ENCODE data around the gene EPS8. TPM values are rescaled to one million over a fixed set of nuclear protein-coding genes. Genes with fewer than 3 reads are reported as not detected.
"Not testable (repeated sequence)": the region's sequence is repeated elsewhere in the genome, so short reads cannot be mapped to it uniquely, and the experiment has no call there.

The EPS8 gene
- total RNA-seq, 5 donors from 2014 or later (not counting 1 experiment from before 2014, with no cell fraction given), result 0.91 to 3.8 (median 2.1) TPM

GRCh38 chr12:15769586-15769985 is 19.6 kb downstream of the EPS8 start:
- Mint-ChIP-seq H3K9me3 (no peaks in the 10 kb centered on the region), H3K36me3 (no peaks in the 10 kb centered on the region), H3K27me3 (no peaks in the 10 kb centered on the region), H3K4me3 (no peak overlapping the region), H3K4me1 (no peaks in the 10 kb centered on the region), H3K27ac (no peak overlapping the region)
- H3K9me3 ChIP-seq, result no peaks in the 10 kb centered on the region
- ChIA-PET CTCF (interaction anchor here in 1 of 2 donors (0.7 kb wide), 2 partner anchors 100 to 235 kb away, joined by 3 read pairs; no protein-coding TSS in a partner anchor), POLR2A (no interaction called here)
- H3K27me3 ChIP-seq (replicated peaks in 1 of 2; ENCODE audit: control insufficient read depth in 2 of 2, extremely low read depth in 1 of 2, insufficient read depth in 2 of 2, low read length in 1 of 2), result no peaks in the 10 kb centered on the region
- H3K4me1 ChIP-seq (ENCODE audit: control insufficient read depth in 1 of 2, extremely low read depth in 1 of 2, insufficient read depth in 2 of 2, low read length in 2 of 2), result no peaks in the 10 kb centered on the region
- H3K4me3 ChIP-seq (ENCODE audit: control insufficient read depth in 1 of 2, extremely low read depth in 1 of 2, low read length in 1 of 2), result no peak overlapping the region
- WGBS (ENCODE audit: insufficient coverage), result 80% methylated on average over 1 of the region's 3 CpGs
- no peak overlapping the region for H3K27ac ChIP-seq (ENCODE audit: low read length)
- no peak for DNase-seq
- no peak for ATAC-seq (replicated peaks in 1 of 4)
- no peaks in the 10 kb centered on the region for H3K36me3 ChIP-seq (ENCODE audit: control insufficient read depth in 2 of 2, extremely low read depth in 1 of 2, insufficient read depth in 1 of 2, low read length in 1 of 2)

DNA sequence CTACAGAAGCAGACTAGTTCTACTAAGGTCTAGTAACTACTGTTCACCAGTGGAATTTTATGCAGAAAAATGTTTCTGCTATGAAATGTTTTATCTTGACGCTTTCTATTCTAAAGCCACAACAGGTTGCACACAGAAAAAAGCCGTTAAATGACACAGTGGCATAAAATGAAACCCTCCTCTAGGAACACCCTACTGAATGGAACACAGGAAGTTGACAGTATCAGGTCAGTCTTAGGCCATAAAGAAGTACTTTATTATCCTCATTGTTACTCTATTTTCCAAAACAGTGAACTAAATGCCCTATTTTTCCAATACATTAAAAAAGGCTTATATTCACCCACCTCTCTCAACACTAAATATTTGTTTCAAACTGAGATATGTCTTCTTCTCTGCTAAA is 21.9 kb downstream of the EPS8 start:
- Mint-ChIP-seq H3K9me3 (no peaks in the 10 kb centered on the region), H3K27me3 (no peaks in the 10 kb centered on the region), H3K36me3 (no peaks in the 10 kb centered on the region), H3K4me1 (no peaks in the 10 kb centered on the region), H3K4me3 (no peak overlapping the region), H3K27ac (no peak overlapping the region)
- ChIA-PET POLR2A (no interaction called here), CTCF (no interaction called here)
- Histone ChIP-seq H3K4me1 (ENCODE audit: control insufficient read depth in 1 of 2, extremely low read depth in 1 of 2, insufficient read depth in 2 of 2, low read length in 2 of 2) (no peaks in the 10 kb centered on the region), H3K36me3 (ENCODE audit: control insufficient read depth in 2 of 2, extremely low read depth in 1 of 2, insufficient read depth in 1 of 2, low read length in 1 of 2) (no peaks in the 10 kb centered on the region), H3K4me3 (ENCODE audit: control insufficient read depth in 1 of 2, extremely low read depth in 1 of 2, low read length in 1 of 2) (no peak overlapping the region), H3K27me3 (replicated peaks in 1 of 2; ENCODE audit: control insufficient read depth in 2 of 2, extremely low read depth in 1 of 2, insufficient read depth in 2 of 2, low read length in 1 of 2) (no peaks in the 10 kb centered on the region), H3K27ac (ENCODE audit: low read length) (no peak overlapping the region), H3K9me3 (no peaks in the 10 kb centered on the region)
- no peak for ATAC-seq (replicated peaks in 1 of 4)
- 60% methylated on average over 1 of the region's 2 CpGs for WGBS (ENCODE audit: insufficient coverage)
- no peak for DNase-seq

GRCh38 chr12:15763328-15763727 is 25.9 kb downstream of the EPS8 start:
- POLR2A ChIA-PET, result no interaction called here
- DNase-seq, result no peak
- H3K27me3 ChIP-seq (replicated peaks in 1 of 2; ENCODE audit: control insufficient read depth in 2 of 2, extremely low read depth in 1 of 2, insufficient read depth in 2 of 2, low read length in 1 of 2), result no peaks in the 10 kb centered on the region
- Mint-ChIP-seq H3K9me3 (peaks cover 0 to 2% (median 0%) of the 10 kb centered on the region in 3 donors), H3K4me1 (peaks cover 0 to 7% (median 4%) of the 10 kb centered on the region in 3 donors), H3K27me3 (peaks cover 7 to 11% of the 10 kb centered on the region in 2 donors), H3K4me3 (no peak overlapping the region), H3K36me3 (no peaks in the 10 kb centered on the region), H3K27ac (no peak overlapping the region)
- no peaks in the 10 kb centered on the region for H3K9me3 ChIP-seq
- H3K4me3 ChIP-seq (ENCODE audit: control insufficient read depth in 1 of 2, extremely low read depth in 1 of 2, low read length in 1 of 2), result no peak overlapping the region
- ATAC-seq (replicated peaks in 1 of 4), result no peak
- no peaks in the 10 kb centered on the region for H3K36me3 ChIP-seq (ENCODE audit: control insufficient read depth in 2 of 2, extremely low read depth in 1 of 2, insufficient read depth in 1 of 2, low read length in 1 of 2)
- H3K27ac ChIP-seq (ENCODE audit: low read length), result no peak overlapping the region
- CTCF ChIA-PET, result no interaction called here
- 71% methylated on average over 1 of the region's 1 CpG for WGBS (ENCODE audit: insufficient coverage)
- H3K4me1 ChIP-seq (ENCODE audit: control insufficient read depth in 1 of 2, extremely low read depth in 1 of 2, insufficient read depth in 2 of 2, low read length in 2 of 2), result no peaks in the 10 kb centered on the region

GRCh38 chr12:15762162-15762561 is 27.0 kb downstream of the EPS8 start:
- H3K36me3 Mint-ChIP-seq; H3K9me3 ChIP-seq; H3K27ac Mint-ChIP-seq; H3K9me3 Mint-ChIP-seq; POLR2A ChIA-PET; H3K4me1 Mint-ChIP-seq; H3K4me3 Mint-ChIP-seq; H3K4me1 ChIP-seq (ENCODE audit: control insufficient read depth in 1 of 2, extremely low read depth in 1 of 2, insufficient read depth in 2 of 2, low read length in 2 of 2); H3K27me3 ChIP-seq (replicated peaks in 1 of 2; ENCODE audit: control insufficient read depth in 2 of 2, extremely low read depth in 1 of 2, insufficient read depth in 2 of 2, low read length in 1 of 2); ATAC-seq (replicated peaks in 1 of 4); CTCF ChIA-PET; H3K27ac ChIP-seq (ENCODE audit: low read length); H3K4me3 ChIP-seq (ENCODE audit: control insufficient read depth in 1 of 2, extremely low read depth in 1 of 2, low read length in 1 of 2); DNase-seq; H3K36me3 ChIP-seq (ENCODE audit: control insufficient read depth in 2 of 2, extremely low read depth in 1 of 2, insufficient read depth in 1 of 2, low read length in 1 of 2): not testable (repeated sequence)
- H3K27me3 Mint-ChIP-seq, result peaks cover 9 to 11% of the 10 kb centered on the region in 2 donors
- WGBS (ENCODE audit: insufficient coverage), result 100% methylated on average over 2 of the region's 7 CpGs

- H3K27ac Mint-ChIP-seq, result no peak overlapping the region
- ATAC-seq (replicated peaks in 1 of 4), result no peak
- Histone ChIP-seq H3K4me3 (ENCODE audit: control insufficient read depth in 1 of 2, extremely low read depth in 1 of 2, low read length in 1 of 2) (no peak overlapping the region), H3K27me3 (replicated peaks in 1 of 2; ENCODE audit: control insufficient read depth in 2 of 2, extremely low read depth in 1 of 2, insufficient read depth in 2 of 2, low read length in 1 of 2) (no peaks in the 10 kb centered on the region), H3K9me3 (no peaks in the 10 kb centered on the region), H3K27ac (ENCODE audit: low read length) (no peak overlapping the region), H3K36me3 (ENCODE audit: control insufficient read depth in 2 of 2, extremely low read depth in 1 of 2, insufficient read depth in 1 of 2, low read length in 1 of 2) (no peaks in the 10 kb centered on the region), H3K4me1 (ENCODE audit: control insufficient read depth in 1 of 2, extremely low read depth in 1 of 2, insufficient read depth in 2 of 2, low read length in 2 of 2) (no peaks in the 10 kb centered on the region)
- H3K4me1 Mint-ChIP-seq, result peaks cover 0 to 7% (median 4%) of the 10 kb centered on the region in 3 donors
- 74% methylated on average over 3 of the region's 7 CpGs for WGBS (ENCODE audit: insufficient coverage)
- no peaks in the 10 kb centered on the region for H3K36me3 Mint-ChIP-seq
- POLR2A ChIA-PET, result no interaction called here
- peaks cover 0 to 2% (median 0%) of the 10 kb centered on the region in 3 donors for H3K9me3 Mint-ChIP-seq
- H3K27me3 Mint-ChIP-seq, result peaks cover 20 to 21% of the 10 kb centered on the region in 2 donors
- no peak overlapping the region for H3K4me3 Mint-ChIP-seq
- CTCF ChIA-PET, result no interaction called here
- DNase-seq, result no peak
Measured at GRCh38 chr12:15757553-15758255, 31.5 kb downstream of the EPS8 start.

GRCh38 chr12:15756822-15757221 is 32.4 kb downstream of the EPS8 start:
- CTCF ChIA-PET, result interaction anchor here in 1 of 2 donors (0.6 kb wide), 1 partner anchor 32 kb away, joined by 4 read pairs; the partner anchor contains the start of gene EPS8
- Histone ChIP-seq H3K27ac (ENCODE audit: low read length) (no peak overlapping the region), H3K36me3 (ENCODE audit: control insufficient read depth in 2 of 2, extremely low read depth in 1 of 2, insufficient read depth in 1 of 2, low read length in 1 of 2) (no peaks in the 10 kb centered on the region), H3K4me3 (ENCODE audit: control insufficient read depth in 1 of 2, extremely low read depth in 1 of 2, low read length in 1 of 2) (no peak overlapping the region), H3K27me3 (replicated peaks in 1 of 2; ENCODE audit: control insufficient read depth in 2 of 2, extremely low read depth in 1 of 2, insufficient read depth in 2 of 2, low read length in 1 of 2) (no peaks in the 10 kb centered on the region), H3K4me1 (ENCODE audit: control insufficient read depth in 1 of 2, extremely low read depth in 1 of 2, insufficient read depth in 2 of 2, low read length in 2 of 2) (no peaks in the 10 kb centered on the region), H3K9me3 (no peaks in the 10 kb centered on the region)
- POLR2A ChIA-PET, result no interaction called here
- DNase-seq (no peak), ATAC-seq (replicated peaks in 1 of 4) (no peak)
- H3K27ac Mint-ChIP-seq, result no peak overlapping the region
- no CpG with 5 or more reads among the region's 1 CpG for WGBS (ENCODE audit: insufficient coverage)
- peaks cover 21% of the 10 kb centered on the region in 2 donors for H3K27me3 Mint-ChIP-seq
- peaks cover 0 to 7% (median 4%) of the 10 kb centered on the region in 3 donors for H3K4me1 Mint-ChIP-seq
- H3K9me3 Mint-ChIP-seq, result peaks cover 0 to 2% (median 0%) of the 10 kb centered on the region in 3 donors
- no peak overlapping the region for H3K4me3 Mint-ChIP-seq
- no peaks in the 10 kb centered on the region for H3K36me3 Mint-ChIP-seq
